Neural cell (in vitro differentiated cells): Measurements from ENCODE around the gene GSTM2. TPM values are rescaled to one million over a fixed set of nuclear protein-coding genes. Genes with fewer than 3 reads are reported as not detected.
"Not testable (repeated sequence)": the region's sequence is repeated elsewhere in the genome, so short reads cannot be mapped to it uniquely, and the experiment has no call there.

Experiments used
- H2AFZ ChIP-seq: fragments of 200-600, 300-800 bp; sonication (generic), shearing (Covaris generic); 2 replicates; pipeline ENCODE4 v1.6.0; 2014; ENCODE audit warnings: low read depth, mild to moderate bottlenecking, antibody characterized with exemption, low read length, moderate library complexity
- H3F3A ChIP-seq: fragments of 200-600 bp; shearing (Covaris generic); 2 replicates; pipeline ENCODE4 v1.6.1; 2016; ENCODE audit warnings: mild to moderate bottlenecking, moderate library complexity, mixed read lengths, antibody characterized with exemption, low read length; ENCODE audit not compliant: insufficient read depth, poor library complexity, severe bottlenecking
- H3K27ac ChIP-seq: fragments of 200-600, 300-800 bp; sonication (generic), shearing (Covaris generic); 2 replicates; pipeline ENCODE4 v1.5.1; 2014; ENCODE audit warnings: mild to moderate bottlenecking, low read length, moderate library complexity
- H3K27me3 ChIP-seq: fragments of 300-800, 200-600 bp; sonication (generic), shearing (Covaris generic); 2 replicates; pipeline ENCODE4 v1.6.0; 2014; ENCODE audit warnings: mild to moderate bottlenecking, low read depth, low read length, moderate library complexity; ENCODE audit not compliant: insufficient read depth
- H3K36me3 ChIP-seq: fragments of 300-800, 200-600 bp; sonication (generic), shearing (Covaris generic); 2 replicates; pipeline ENCODE4 v1.5.1; 2014; ENCODE audit warnings: mild to moderate bottlenecking, antibody characterized with exemption, low read length, moderate library complexity; ENCODE audit not compliant: insufficient read depth
- H3K4me2 ChIP-seq: fragments of 300-800, 200-600 bp; sonication (generic), shearing (Covaris generic); 2 replicates; pipeline ENCODE4 v1.6.0; 2014; ENCODE audit warnings: mild to moderate bottlenecking, low read length
- H3K4me3 ChIP-seq: fragments of 300-800, 200-600 bp; sonication (generic), shearing (Covaris generic); 2 replicates; pipeline ENCODE4 v1.5.1; 2014; ENCODE audit warnings: mild to moderate bottlenecking, low read length, moderate library complexity
- H3K79me2 ChIP-seq: fragments of 200-600 bp; shearing (Covaris generic); replicated peaks from 2 replicates; pipeline ENCODE4 v1.6.0; 2014; ENCODE audit warnings: mild to moderate bottlenecking, low read length, moderate library complexity; ENCODE audit not compliant: insufficient read depth
- H3K9ac ChIP-seq: fragments of 300-800, 200-600 bp; sonication (generic), shearing (Covaris generic); 2 replicates; pipeline ENCODE4 v1.6.1; 2016; ENCODE audit warnings: mild to moderate bottlenecking, low read length, mixed read lengths
- H3K9me2 ChIP-seq: fragments of 200-600 bp; shearing (Covaris generic); 2 replicates; pipeline ENCODE4 v1.6.1; 2016; ENCODE audit warnings: mild to moderate bottlenecking, low read length, mixed read lengths; ENCODE audit not compliant: insufficient read depth
- H3K9me3 ChIP-seq: fragments of 200-600, 300-800 bp; sonication (generic), shearing (Covaris generic); 2 replicates; pipeline ENCODE4 v1.6.1; 2016; ENCODE audit warnings: mild to moderate bottlenecking, mixed run types, low read length, moderate library complexity, mixed read lengths
- H4K20me1 ChIP-seq: fragments of 200-600 bp; shearing (Covaris generic); 2 replicates; pipeline ENCODE4 v1.6.1; 2016; ENCODE audit warnings: mild to moderate bottlenecking, mixed run types; ENCODE audit not compliant: insufficient read depth
- CTCF ChIP-seq: fragments of 450-650 bp; IDR thresholded peaks from 2 replicates; pipeline ENCODE4 v1.5.1; 2014; ENCODE audit warnings: antibody characterized with exemption, mild to moderate bottlenecking, moderate library complexity; ENCODE audit not compliant: poor library complexity, severe bottlenecking
- EP300 ChIP-seq: fragments of 450-650 bp; conservative IDR thresholded peaks from 2 replicates; pipeline ENCODE4 v1.6.1; 2014; ENCODE audit warnings: antibody characterized with exemption, mild to moderate bottlenecking, moderate library complexity; ENCODE audit not compliant: poor library complexity, severe bottlenecking
- MXI1 ChIP-seq: fragments of 450-650 bp; conservative IDR thresholded peaks from 2 replicates; pipeline ENCODE4 v1.6.1; 2014; ENCODE audit warnings: antibody characterized with exemption, mild to moderate bottlenecking; ENCODE audit not compliant: poor library complexity, severe bottlenecking
- RAD21 ChIP-seq: fragments of 450-650 bp; conservative IDR thresholded peaks from 2 replicates; pipeline ENCODE4 v1.6.1; 2014; ENCODE audit warnings: antibody characterized with exemption, mild to moderate bottlenecking, moderate library complexity
- SMC3 ChIP-seq: fragments of 450-650 bp; conservative IDR thresholded peaks from 2 replicates; pipeline ENCODE4 v1.6.1; 2014; ENCODE audit warnings: antibody characterized with exemption, mild to moderate bottlenecking, moderate library complexity; ENCODE audit not compliant: poor library complexity
- TAF1 ChIP-seq: IDR thresholded peaks from 2 replicates; pipeline ENCODE4 v1.6.1; 2012; ENCODE audit warnings: low read depth
- polyA plus RNA-seq: library from polyadenylated mRNA; depleted of rRNA; stranded (reverse); fragments of >200 nt; gene quantifications from 2 replicates; pipeline ENCODE4 v1.2.3, GENCODE V29; 2014

The GSTM2 gene
- polyA plus RNA-seq, 1 donor from 2014 or later, result 6.8 TPM

- TF ChIP-seq EP300 (no peak), MXI1 (no peak), CTCF (no peak), TAF1 (no peak), SMC3 (no peak)
- Histone ChIP-seq H3K27ac (no peak overlapping the region), H3K9me2 (no peaks in the 10 kb centered on the region), H3F3A (no peaks in the 10 kb centered on the region), H3K4me2 (no peak overlapping the region), H2AFZ (no peak overlapping the region), H3K79me2 (no peaks in the 10 kb centered on the region), H3K9ac (no peak overlapping the region), H3K36me3 (no peaks in the 10 kb centered on the region), H4K20me1 (no peaks in the 10 kb centered on the region), H3K9me3 (no peaks in the 10 kb centered on the region), H3K4me3 (no peak overlapping the region), H3K27me3 (no peaks in the 10 kb centered on the region)
These were observed 29.2 kb downstream of the GSTM2 start for GRCh38 chr1:109697066-109697465.

- H2AFZ ChIP-seq, H3F3A ChIP-seq, H3K27ac ChIP-seq, H3K36me3 ChIP-seq, H3K4me2 ChIP-seq, H3K79me2 ChIP-seq, H3K9ac ChIP-seq, H4K20me1 ChIP-seq, H3K27me3 ChIP-seq, H3K4me3 ChIP-seq, H3K9me3 ChIP-seq, H3K9me2 ChIP-seq: not testable (repeated sequence)
These were observed 30.0 kb downstream of the GSTM2 start for GRCh38 chr1:109697861-109698260.

GRCh38 chr1:109702940-109703339, 35.1 kb downstream of the GSTM2 start:
- not testable (repeated sequence) for H3K4me2 ChIP-seq, H3K4me3 ChIP-seq, H3K27me3 ChIP-seq, H3K79me2 ChIP-seq, H3K9ac ChIP-seq, H3F3A ChIP-seq, H3K9me3 ChIP-seq, H2AFZ ChIP-seq, H3K36me3 ChIP-seq, H4K20me1 ChIP-seq, H3K27ac ChIP-seq, H3K9me2 ChIP-seq

GRCh38 chr1:109704173-109704572, 36.3 kb downstream of the GSTM2 start:
- Histone ChIP-seq H3K9me3 (no peaks in the 10 kb centered on the region), H3K36me3 (no peaks in the 10 kb centered on the region), H3F3A (no peaks in the 10 kb centered on the region), H3K27me3 (no peaks in the 10 kb centered on the region), H3K79me2 (no peaks in the 10 kb centered on the region), H3K27ac (no peak overlapping the region), H2AFZ (no peak overlapping the region), H3K4me2 (no peak overlapping the region), H3K9me2 (no peaks in the 10 kb centered on the region), H4K20me1 (no peaks in the 10 kb centered on the region), H3K4me3 (no peak overlapping the region), H3K9ac (no peak overlapping the region)
- TF ChIP-seq SMC3 (no peak), RAD21 (no peak), CTCF (no peak), MXI1 (no peak), TAF1 (no peak), EP300 (no peak)
